Measurements from ENCODE around the gene ABHD13.

ABHD13 gene

GRCh38 chr13:108270442-108270841 lies 52.2 kb downstream of the ABHD13 start:
- no peak for TF ChIP-seq CTCF (IDR thresholded peaks at IDR 0.05; ENCODE audit: borderline replicate concordance, extremely low read depth, low read length, poor library complexity, severe bottlenecking)
- TF ChIP-seq EZH2 (IDR thresholded peaks at IDR 0.05; ENCODE audit: borderline replicate concordance, low read depth, low read length, severe bottlenecking), result no peak
- H3K4me1 ChIP-seq (ENCODE audit: insufficient read depth, low read length), result no peaks in the 10 kb centered on the region
- no peak for DNase-seq
- no peak overlapping the region for H3K4me2 ChIP-seq (ENCODE audit: insufficient read depth, low read length)
- no peaks in the 10 kb centered on the region for H4K20me1 ChIP-seq (ENCODE audit: insufficient read depth, low read length)
- H3K79me2 ChIP-seq (ENCODE audit: insufficient read depth, low read length), result no peaks in the 10 kb centered on the region
- H3K9me3 ChIP-seq (ENCODE audit: insufficient read depth, low read length, severe bottlenecking), result no peaks in the 10 kb centered on the region
- no peaks in the 10 kb centered on the region for H3K36me3 ChIP-seq (ENCODE audit: insufficient read depth, low read length)
- no peaks in the 10 kb centered on the region for H3K27me3 ChIP-seq (ENCODE audit: insufficient read depth, low read length, poor library complexity)
- H3K4me3 ChIP-seq (ENCODE audit: low read depth in 1 of 2, low read length in 2 of 2), result no peak overlapping the region
- no peak overlapping the region for H2AFZ ChIP-seq (ENCODE audit: low read depth, low read length)
- no peak overlapping the region for H3K9ac ChIP-seq (ENCODE audit: low read depth, low read length)
- no peak overlapping the region for H3K27ac ChIP-seq (ENCODE audit: low read length)
- ATAC-seq (ENCODE audit: insufficient read depth, low read depth), result no peak

- Histone ChIP-seq H4K20me1 (ENCODE audit: insufficient read depth, low read length) (no peaks in the 10 kb centered on the region), H3K9me3 (ENCODE audit: insufficient read depth, low read length, severe bottlenecking) (no peaks in the 10 kb centered on the region), H3K4me1 (ENCODE audit: insufficient read depth, low read length) (no peaks in the 10 kb centered on the region), H2AFZ (ENCODE audit: low read depth, low read length) (no peak overlapping the region), H3K36me3 (ENCODE audit: insufficient read depth, low read length) (no peaks in the 10 kb centered on the region), H3K27me3 (ENCODE audit: insufficient read depth, low read length, poor library complexity) (no peaks in the 10 kb centered on the region), H3K9ac (ENCODE audit: low read depth, low read length) (no peak overlapping the region), H3K79me2 (ENCODE audit: insufficient read depth, low read length) (no peaks in the 10 kb centered on the region), H3K4me2 (ENCODE audit: insufficient read depth, low read length) (no peak overlapping the region), H3K4me3 (ENCODE audit: low read depth in 1 of 2, low read length in 2 of 2) (no peak overlapping the region), H3K27ac (ENCODE audit: low read length) (no peak overlapping the region)
- DNase-seq, result no peak
- ATAC-seq (ENCODE audit: insufficient read depth, low read depth), result no peak
- no peak for TF ChIP-seq CTCF (IDR thresholded peaks at IDR 0.05; ENCODE audit: borderline replicate concordance, extremely low read depth, low read length, poor library complexity, severe bottlenecking)
- TF ChIP-seq EZH2 (IDR thresholded peaks at IDR 0.05; ENCODE audit: borderline replicate concordance, low read depth, low read length, severe bottlenecking), result no peak
These were observed 54.1 kb downstream of the ABHD13 start for GRCh38 chr13:108272333-108272732.

GRCh38 chr13:108273429-108274118 lies 55.4 kb downstream of the ABHD13 start:
- Histone ChIP-seq H3K4me3 (ENCODE audit: low read depth in 1 of 2, low read length in 2 of 2) (no peak overlapping the region), H4K20me1 (ENCODE audit: insufficient read depth, low read length) (no peaks in the 10 kb centered on the region), H3K9ac (ENCODE audit: low read depth, low read length) (no peak overlapping the region), H3K9me3 (ENCODE audit: insufficient read depth, low read length, severe bottlenecking) (no peaks in the 10 kb centered on the region), H3K4me2 (ENCODE audit: insufficient read depth, low read length) (no peak overlapping the region), H2AFZ (ENCODE audit: low read depth, low read length) (no peak overlapping the region), H3K79me2 (ENCODE audit: insufficient read depth, low read length) (no peaks in the 10 kb centered on the region), H3K27me3 (ENCODE audit: insufficient read depth, low read length, poor library complexity) (no peaks in the 10 kb centered on the region), H3K27ac (ENCODE audit: low read length) (no peak overlapping the region), H3K36me3 (ENCODE audit: insufficient read depth, low read length) (no peaks in the 10 kb centered on the region), H3K4me1 (ENCODE audit: insufficient read depth, low read length) (no peaks in the 10 kb centered on the region)
- DNase-seq, result no peak
- no peak for ATAC-seq (ENCODE audit: insufficient read depth, low read depth)
- TF ChIP-seq EZH2 (IDR thresholded peaks at IDR 0.05; ENCODE audit: borderline replicate concordance, low read depth, low read length, severe bottlenecking) (no peak), CTCF (IDR thresholded peaks at IDR 0.05; ENCODE audit: borderline replicate concordance, extremely low read depth, low read length, poor library complexity, severe bottlenecking) (no peak)
